ENCODE results near the gene COX7A1.
A peak's percentile ranks its signal among the peaks of the same experiment; 100 is the strongest.
"Not testable (repeated sequence)": the region's sequence is repeated elsewhere in the genome, so short reads cannot be mapped to it uniquely, and the experiment has no call there.

Gene COX7A1

DNA sequence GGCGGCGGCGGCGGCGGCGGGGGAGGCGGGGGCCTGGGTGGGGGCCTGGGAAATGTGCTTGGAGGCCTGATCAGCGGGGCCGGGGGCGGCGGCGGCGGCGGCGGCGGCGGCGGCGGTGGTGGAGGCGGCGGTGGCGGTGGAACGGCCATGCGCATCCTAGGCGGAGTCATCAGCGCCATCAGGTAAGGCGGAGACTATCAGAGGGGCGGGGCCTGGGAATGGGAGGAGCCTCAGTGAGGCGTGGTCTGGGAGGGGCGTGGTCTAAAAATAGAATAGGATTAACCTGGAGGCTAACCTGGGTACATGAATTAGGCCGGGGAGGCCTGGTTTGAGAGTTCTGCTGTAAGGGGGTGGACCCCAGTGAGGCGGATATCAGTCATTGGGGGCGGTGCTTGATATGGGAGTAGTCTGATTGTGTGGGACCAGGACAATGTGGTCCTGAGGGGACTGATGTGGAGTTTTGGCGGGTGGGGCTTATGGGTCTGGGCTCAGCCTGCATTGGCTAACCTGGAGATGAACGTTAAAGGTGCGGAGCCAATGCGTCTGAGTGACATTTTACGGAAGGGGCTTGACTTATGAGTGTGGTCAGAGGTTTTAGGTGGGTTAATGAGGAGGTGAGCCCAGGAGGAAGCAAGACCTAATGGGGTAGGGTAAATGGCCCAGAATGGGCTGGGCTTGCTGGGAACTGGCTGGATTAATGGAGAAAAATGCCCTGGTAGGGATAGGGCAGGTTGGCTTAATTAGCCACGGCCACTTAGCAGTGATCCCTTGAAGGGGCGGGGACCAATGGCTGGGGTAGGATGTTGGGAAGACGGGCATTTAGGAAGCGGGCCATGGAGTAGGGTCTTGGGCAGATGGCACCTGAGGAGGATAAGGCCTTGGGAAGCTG lies 11.0 kb downstream of the COX7A1 start:
- DNase-seq: peak; percentile 82

DNA sequence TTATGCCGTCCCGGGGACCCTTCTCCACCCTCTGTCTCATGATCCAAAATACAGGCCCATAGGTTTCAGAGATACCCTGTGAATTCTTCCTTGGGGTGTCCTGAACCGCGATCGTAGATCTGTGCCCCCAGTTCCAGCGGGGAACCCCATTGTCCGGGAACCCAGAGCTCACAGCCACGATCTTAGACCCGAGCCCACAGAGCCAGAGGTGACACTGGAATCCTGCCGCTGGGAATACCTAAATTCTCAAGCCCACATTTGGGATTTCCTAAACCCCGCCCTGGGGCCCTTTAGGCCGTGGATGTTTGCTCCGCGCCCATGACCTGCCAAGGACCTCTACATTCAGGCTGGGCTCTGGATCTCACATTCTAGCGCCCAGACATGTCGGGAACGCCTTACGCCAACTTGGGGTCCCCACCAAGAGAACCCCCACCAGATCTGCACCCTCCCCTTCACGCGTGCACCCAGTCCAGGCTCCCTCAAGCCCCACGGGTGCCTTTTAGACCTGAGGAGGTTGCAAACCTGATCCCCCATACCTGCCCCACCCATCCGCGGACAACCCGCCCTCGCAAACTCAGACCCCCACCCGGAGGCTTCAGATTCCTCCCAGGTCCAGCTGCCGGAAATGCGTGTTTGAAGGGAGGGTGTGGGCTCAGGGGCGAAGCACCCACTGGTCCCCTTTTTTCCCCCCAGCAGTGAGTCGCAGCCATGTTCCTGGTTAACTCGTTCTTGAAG lies 11.8 kb downstream of the COX7A1 start:
- DNase-seq: peak; percentile 68

DNA sequence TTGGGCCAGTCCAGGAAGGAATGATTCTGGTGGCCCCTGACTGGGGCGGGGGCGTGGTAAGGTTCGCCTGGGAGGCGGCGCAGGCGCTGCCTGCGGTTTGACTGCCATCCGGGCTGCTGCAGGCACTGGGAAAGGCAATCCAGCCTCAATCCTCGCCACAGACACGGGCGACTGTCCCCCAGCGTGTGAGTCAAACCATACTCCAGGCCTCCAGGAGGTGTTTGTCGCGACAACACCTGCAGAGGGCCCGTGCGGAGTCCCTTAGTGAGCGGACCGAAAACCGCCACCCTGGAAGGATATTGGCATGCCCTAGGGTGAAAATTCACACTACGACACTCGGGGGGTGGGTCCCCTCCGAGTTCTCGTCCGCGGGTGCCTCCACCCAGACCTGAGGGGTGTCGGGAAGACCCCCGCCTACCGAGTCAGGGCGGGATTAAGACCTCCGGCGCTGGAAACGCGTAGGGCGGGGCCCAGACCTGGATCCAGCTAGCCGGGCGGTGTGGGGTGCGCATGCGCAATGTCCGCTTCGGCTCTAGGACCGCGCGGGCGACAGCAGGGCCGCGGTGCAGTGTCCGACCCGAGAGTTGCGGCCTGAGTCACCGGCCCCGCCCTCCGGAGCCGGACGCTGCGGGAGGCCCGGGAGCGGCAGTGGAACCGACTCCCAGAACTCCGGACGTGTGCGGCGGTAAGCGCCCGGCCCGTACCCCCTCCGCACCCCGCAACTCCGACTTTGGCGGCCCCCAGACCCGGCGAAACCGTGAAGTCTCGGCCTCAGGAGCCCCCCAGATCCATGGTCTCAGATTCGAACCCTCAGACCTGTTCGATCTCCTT lies 12.6 kb downstream of the COX7A1 start, which contains the start of gene CAPNS1:
TSS of gene CAPNS1 (plus strand) at position 594 of the 831 bp plus-strand sequence. CDS start 946 bp downstream, outside the sequence.
- peak; percentile 95 for DNase-seq

DNA sequence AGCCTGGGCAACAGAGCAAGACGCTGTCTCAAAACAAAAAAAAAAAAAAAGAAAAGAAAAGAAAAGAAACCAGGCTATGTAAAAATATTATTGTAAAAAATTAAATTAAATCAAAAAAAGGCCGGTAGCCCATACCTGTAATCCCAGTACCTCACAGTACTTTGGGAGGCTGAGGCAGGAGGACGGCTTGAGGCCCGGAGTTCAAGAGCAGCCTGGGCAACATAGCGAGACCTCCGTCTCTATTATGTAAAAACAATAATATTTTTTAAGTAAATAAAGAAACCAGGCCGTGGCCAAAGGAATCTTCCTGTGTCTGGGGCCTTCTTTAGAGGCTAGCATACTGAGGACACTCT lies 13.2 kb downstream of the COX7A1 start:
- no peak for DNase-seq

DNA sequence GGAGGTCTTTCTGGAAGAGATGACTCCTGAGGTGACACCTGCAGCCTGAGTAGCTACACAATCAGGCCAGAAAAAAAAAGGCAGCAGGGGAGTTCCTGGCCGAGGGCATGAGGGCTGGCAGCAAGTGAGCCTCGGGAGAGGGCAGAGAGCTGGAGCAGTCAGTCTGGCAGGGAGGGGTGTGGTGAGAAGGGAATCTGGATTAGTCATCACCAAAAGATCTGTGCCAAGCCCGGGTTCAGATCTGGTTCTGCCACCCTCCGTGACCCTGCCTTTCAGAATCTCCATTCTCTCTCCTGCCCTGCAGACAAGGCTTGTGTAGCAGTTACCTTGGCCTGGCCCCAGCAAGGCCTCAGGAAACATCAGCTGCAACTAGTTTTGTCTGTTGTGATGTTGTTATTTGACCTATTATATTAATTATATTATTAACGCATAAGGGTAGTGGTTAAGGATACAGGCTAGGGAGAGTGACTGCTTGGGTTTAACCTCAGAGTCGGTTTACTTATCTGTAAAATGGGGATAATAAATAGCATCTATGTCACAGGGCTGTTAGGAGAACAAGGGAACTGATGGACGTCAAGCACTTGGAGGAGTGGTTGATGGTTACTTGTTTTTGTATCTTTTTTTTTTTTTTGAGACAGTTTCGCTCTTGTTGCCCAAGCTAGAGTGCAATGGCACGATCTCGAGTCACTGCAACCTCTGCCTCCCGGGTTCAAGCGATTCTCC lies 15.1 kb downstream of the COX7A1 start:
- DNase-seq: peak; percentile 34

DNA sequence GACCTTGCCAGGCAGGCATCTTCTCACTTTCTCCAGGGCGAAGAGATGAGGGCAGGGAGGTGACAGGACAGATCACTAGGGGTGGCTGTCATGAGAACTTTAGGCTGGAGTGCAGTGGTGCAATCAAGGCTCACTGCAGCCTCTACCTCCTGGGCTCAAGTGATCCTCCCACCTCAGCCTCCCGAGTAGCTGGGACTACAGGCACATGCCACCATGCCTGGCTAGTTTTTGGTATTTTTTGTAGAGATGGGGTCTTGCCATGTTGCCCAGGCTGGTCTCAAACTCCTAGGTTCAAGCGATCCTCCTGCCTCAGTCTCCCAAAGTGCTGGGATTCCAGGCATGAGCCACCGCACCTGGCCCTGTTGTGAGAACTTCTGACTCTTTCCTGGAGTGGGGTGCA lies 17.4 kb downstream of the COX7A1 start:
- DNase-seq: not testable (repeated sequence)

DNA sequence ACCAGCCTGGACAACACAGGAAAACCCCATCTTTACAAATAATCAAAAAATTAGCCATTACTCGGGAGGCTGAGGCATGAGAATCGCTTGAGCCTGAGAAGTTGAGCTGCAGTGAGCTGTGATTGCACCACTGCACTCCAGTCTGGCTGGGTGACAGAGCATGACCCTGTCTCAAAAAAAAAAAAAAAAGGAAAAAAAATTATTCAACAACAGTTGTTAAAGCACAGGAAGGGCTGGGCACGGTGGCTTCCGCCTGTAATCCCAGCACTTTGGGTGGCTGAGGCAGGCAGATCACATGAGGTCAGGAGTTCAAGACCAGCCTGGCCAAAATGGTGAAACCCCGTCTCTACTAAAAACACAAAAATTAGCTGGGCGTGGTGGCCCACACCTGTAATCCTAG lies 21.0 kb downstream of the COX7A1 start:
- not testable (repeated sequence) for DNase-seq

DNA sequence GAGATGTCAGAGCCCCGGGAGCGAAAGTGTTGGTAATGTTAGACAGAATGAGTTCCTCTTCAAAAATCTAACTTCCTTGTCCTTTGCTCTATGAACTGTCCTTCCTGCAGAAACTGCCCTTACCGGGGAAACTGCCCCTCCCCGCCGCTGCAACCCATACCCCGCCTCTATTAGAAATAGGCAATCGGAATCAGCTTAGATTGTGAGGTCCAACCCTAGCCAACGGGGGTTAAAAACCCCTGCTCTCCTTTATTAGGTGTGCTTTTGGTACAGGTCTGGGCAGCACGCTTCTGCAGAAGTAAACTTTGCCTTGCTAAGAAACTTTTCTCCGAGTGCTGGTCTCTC lies 23.9 kb downstream of the COX7A1 start:
- DNase-seq: no peak

DNA sequence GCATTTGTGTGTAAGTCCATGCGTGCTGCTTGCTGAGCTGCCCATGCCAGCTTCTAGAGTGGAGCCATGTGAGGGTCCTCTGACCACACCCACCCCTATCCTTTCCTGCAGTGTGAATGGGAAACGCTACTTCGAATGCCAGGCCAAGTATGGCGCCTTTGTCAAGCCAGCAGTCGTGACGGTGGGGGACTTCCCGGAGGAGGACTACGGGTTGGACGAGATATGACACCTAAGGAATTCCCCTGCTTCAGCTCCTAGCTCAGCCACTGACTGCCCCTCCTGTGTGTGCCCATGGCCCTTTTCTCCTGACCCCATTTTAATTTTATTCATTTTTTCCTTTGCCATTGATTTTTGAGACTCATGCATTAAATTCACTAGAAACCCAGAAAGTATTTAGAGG lies 26.7 kb downstream of the COX7A1 start:
- no peak for DNase-seq

DNA sequence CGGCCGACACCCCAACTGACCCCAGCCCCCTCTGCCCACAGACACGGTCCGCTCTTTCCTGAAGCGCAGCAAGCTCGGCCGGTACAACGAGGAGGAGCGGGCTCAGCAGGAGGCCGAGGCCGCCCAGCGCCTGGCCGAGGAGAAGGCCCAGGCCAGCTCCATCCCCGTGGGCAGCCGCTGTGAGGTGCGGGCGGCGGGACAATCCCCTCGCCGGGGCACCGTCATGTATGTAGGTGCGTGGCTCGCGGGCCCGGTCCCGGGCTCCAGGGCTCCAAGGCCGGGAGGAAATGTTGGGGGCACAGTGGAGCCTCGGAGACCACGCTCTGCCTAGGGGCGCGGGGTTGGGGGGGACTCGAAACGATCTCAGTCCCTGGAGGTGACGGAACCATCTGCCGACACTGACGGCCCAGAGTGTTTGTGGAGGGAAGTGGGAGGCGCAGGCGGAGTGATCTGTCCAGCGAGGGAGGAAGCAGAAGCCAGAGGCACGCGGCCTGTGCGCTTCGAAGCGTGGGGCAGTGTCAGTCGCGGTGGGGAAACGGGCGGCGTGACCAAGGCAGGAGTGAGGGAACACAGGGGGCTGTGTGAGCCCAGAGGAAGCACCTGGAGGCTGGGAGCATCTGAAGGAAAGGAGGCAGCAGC lies 30.6 kb downstream of the COX7A1 start:
- DNase-seq: no peak

DNA sequence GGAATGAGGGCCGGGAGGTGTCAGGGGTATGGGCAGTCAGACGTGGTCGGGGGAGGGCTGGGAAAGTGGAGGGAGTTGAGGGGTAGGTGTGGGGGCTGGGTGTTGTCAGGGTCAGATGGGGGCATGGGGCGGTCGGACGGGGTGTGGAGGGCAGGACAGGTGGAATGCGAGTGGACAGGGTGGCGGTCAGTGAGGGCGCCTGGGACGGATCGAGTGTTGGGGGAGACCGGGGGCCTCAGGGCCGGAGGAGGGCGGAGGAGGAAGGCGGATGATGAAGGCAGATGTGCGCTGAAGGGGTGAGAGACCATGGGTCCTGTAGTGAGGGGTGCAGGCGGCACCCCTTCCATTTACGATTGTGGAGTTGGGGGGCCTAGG lies 31.3 kb downstream of the COX7A1 start:
- DNase-seq: no peak

DNA sequence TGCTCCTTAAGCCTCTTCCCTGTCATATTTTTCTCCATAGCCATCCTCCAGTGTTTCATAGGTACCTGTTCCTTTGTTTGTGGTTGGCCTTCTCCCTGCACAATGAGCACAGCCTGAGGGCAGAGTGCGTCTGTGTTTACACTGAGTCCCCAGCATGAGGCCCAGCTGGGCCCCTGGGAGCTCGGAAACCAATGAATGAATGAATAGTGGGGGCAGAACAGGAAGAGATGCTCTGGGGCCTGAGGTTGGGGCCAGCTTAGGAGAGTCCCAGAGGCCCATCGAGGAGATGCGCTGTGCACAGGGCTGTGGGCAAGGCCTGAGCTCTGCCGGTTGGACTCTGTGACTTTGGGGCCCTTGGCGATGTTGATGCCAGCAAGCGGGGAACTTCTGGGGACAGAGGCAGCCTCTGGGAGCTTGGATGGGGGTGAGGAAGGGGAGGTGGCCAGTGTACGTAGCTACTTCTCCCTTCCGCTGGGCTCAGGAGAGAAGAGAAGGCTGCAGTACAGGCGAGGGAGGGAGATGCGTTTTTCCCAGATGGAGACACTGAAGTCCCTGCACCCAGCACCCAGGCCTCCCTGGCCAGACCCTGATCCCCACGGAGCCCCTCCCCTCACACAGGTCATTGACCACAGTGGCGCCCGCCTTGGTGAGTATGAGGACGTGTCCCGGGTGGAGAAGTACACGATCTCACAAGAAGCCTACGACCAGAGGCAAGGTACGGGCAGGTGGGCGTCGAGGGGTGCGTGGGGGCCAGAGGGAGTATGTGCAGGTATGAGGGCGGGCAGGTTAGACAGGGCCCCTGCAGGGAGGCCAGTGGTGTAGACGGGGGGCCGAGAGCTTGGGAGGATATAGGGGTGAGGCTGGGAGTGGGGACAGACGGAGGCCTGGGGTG lies 31.9 kb downstream of the COX7A1 start:
- no peak for DNase-seq

DNA sequence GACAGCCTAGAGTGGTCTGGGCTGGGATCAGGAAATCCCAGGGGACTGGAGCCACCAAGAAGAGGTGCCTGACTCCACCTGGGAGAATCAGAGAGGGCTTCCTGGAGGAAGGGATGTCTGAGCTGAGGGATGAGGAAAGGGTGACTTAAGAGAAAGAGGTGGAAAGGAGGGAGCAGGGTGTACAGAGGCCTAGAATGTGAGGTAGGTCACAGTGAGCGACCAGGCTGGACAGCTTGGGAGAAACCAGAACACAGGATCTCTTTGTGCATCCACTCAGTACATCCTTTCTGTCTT lies 36.0 kb downstream of the COX7A1 start:
- DNase-seq: no peak

DNA sequence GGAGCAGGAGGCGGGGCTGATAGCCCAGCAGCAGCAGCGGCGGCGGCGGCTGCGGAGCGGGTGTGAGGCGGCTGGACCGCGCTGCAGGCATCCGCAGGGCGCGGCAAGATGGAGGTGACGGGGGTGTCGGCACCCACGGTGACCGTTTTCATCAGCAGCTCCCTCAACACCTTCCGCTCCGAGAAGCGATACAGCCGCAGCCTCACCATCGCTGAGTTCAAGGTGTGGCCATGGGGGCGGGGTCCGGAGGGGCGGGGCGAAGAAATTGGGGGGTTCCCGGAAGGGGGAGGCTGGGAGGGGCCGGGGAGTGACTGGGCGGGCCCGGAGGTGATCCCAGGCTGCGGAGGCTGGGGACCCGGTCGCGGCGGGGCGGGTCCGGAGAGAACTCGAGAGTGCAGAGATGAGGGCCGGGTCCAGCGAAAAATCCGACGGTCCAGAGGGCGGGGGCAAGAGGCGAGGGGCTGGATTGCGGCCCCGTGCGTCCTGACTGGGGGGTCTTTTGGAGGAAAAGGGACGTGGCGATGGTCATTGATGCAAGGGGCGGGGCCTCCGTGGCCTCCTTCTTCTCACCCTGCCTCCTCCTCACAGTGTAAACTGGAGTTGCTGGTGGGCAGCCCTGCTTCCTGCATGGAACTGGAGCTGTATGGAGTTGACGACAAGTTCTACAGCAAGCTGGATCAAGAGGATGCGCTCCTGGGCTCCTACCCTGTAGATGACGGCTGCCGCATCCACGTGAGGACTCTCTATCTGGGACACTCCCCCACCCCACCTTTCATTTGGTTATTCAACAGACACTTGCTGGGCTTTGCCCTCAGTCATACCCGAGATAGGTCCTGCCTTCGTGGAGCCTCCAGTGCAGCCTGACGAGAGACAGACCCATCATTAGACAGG lies 36.5 kb downstream of the COX7A1 start, which contains the start of gene TBCB:
TSS of gene TBCB (plus strand) at position 16 of the 891 bp plus-strand sequence. CDS start at position 109, 93 bp downstream.
- DNase-seq: no peak

DNA sequence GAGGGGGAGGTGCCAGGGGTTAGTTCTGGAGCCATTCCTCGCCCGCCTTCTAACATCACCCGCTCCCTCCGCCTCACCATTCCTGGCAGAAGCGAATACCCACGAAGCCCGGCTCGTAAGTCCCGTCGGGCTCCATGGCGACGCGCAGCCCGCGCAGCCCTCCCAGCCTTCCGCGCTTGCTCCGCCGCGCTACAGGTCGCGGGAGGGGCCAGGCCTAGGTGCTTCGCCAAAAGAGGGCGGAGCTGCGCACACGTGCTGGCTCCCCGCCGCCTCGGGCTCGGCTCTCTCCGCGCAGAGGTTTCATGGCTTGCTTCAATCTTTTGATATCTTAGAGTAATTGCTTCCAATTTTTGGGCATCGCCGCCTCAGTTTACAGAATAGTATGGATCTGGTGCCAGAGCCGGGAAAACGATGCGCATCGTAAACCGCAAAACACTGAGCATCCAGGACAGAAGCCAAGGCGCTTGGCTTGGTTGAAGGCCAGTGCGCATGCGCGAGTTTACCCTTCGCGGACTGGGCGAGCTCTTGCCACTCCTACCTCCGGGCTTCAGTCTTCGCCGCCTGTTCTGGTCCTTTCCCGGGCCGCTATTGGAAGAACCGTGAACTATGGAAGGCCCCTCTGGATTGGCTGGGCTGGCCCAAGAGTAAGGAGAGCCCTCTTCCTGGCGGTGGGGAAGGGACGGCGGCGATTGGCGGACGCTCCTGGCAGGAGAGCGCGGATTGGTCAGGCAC lies 37.4 kb downstream of the COX7A1 start, which contains the start of gene POLR2I:
TSS of gene POLR2I (minus strand) at position 155 of the 732 bp plus-strand sequence. CDS start at position 136, 19 bp downstream.
- peak; percentile 100 for DNase-seq

DNA sequence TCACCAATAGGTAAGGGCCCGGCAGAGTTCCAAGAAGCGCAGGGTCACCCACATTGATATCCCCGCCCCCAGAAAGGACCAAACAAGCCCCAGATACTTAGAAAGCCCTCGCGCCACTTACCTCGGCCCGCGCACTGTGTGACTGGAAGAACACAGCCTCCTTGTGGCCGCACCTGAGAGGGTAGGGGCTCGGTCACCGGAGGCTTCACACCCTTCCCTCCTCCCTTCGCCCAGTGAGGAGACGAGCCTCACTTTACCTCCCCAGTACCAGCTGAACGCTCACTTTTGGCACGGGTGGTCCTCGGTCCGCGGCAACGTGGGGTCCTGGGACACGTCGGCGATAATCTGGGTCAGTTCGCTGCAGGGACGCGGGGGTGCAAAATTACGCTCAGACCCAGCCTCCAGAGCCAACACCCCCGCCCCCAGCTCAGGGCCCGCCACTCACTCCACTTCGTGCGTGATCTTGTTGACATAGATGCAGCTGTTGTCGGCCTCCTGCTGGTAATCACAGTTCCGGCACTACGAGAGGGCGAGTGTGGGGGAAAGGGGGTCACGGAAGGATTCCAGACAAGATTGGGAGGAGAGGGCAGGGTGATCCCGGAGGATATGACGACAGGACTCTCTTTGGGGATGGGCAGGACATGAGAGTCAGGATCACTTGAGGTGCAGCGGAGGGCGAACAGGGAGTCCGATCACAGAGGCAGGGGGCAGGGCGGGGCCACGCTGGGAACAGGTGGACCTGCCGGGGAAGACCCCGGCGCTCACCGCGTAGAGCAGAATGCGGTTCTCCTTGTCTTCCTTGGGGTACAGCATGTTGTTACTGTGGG lies 38.1 kb downstream of the COX7A1 start:
- DNase-seq: peak; percentile 37

DNA sequence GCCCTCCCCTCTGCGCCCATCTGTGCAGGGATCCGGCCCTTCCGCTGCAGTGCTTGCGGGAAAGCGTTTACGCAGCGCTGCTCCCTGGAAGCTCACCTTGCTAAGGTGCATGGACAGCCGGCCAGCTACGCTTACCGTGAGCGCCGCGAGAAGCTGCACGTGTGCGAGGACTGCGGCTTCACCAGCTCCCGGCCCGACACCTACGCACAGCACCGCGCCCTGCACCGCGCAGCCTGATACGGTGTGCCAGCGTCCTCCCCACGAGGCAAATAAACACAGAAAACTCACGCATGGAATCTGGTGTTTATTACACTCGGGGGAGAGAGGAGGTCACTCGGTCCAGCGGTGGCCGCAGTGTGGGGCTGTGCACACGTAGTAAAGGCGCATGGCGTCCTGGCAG lies 38.8 kb downstream of the COX7A1 start:
- DNase-seq: no peak

DNA sequence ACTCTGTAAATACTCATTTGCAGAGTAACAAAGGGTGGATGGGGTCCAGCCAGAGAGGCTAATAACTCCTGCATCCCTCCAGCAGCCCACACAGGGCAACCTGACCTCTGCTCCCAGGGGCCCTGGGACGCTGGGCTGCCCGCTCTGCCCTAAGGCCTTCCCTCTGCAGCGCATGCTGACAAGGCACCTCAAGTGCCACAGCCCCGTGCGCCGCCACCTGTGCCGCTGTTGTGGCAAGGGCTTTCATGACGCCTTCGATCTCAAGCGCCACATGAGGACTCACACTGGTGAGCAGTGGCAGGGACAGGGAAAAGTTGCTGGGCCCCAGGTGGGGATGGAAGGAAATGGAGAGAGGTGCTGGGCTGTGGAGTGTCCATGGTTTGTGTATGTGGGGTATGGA lies 39.6 kb downstream of the COX7A1 start:
- DNase-seq: no peak

All from fibroblast of skin of right quadriceps (primary cell).